Trophoblast cell (in vitro differentiated cells and primary cell): ENCODE data around the gene RABAC1.

Source experiments
- DNase-seq, 2 donors: peaks; one replicate each; pipeline ENCODE4 v3.0.0-alpha.2; 2016
- H2AFZ ChIP-seq: 2 replicates; pipeline ENCODE4 v1.6.1; 2013; ENCODE audit warnings: low read length, moderate library complexity, mild to moderate bottlenecking; ENCODE audit not compliant: insufficient read depth, poor library complexity
- H2AK5ac ChIP-seq: 2 replicates; pipeline ENCODE4 v1.6.1; 2013; ENCODE audit warnings: mild to moderate bottlenecking, low read length
- H2BK120ac ChIP-seq: 2 replicates; pipeline ENCODE4 v1.6.1; 2013; ENCODE audit warnings: low read length, mild to moderate bottlenecking, moderate library complexity; ENCODE audit not compliant: insufficient read depth, poor library complexity
- H2BK12ac ChIP-seq: 2 replicates; pipeline ENCODE4 v1.6.1; 2013; ENCODE audit warnings: mild to moderate bottlenecking, low read length, moderate library complexity
- H2BK5ac ChIP-seq: 2 replicates; pipeline ENCODE4 v1.6.1; 2013; ENCODE audit warnings: low read length, low read depth, moderate library complexity, mild to moderate bottlenecking; ENCODE audit not compliant: poor library complexity
- H3K14ac ChIP-seq: 2 replicates; pipeline ENCODE4 v1.6.1; 2013; ENCODE audit warnings: mild to moderate bottlenecking, low read length
- H3K18ac ChIP-seq: 2 replicates; pipeline ENCODE4 v1.6.1; 2013; ENCODE audit warnings: mild to moderate bottlenecking, low read length
- H3K23ac ChIP-seq: 2 replicates; pipeline ENCODE4 v1.6.1; 2013; ENCODE audit warnings: low read length
- H3K27ac ChIP-seq: 2 replicates; pipeline ENCODE4 v1.5.1; 2013; ENCODE audit warnings: low read depth, mild to moderate bottlenecking, inconsistent platforms, low read length, moderate library complexity
- H3K27me3 ChIP-seq: 2 replicates; pipeline ENCODE4 v1.6.1; 2013; ENCODE audit warnings: inconsistent platforms, mild to moderate bottlenecking, low read length, moderate library complexity; ENCODE audit not compliant: insufficient read depth
- H3K36me3 ChIP-seq, 2 experiments: 1 replicate in 1 of 2; 2 replicates in 1 of 2; pipeline ENCODE4 v1.6.1; 2013; ENCODE audit warnings: low read length in 2 of 2, mild to moderate bottlenecking in 2 of 2, moderate library complexity in 1 of 2; ENCODE audit not compliant: insufficient read depth in 2 of 2, control insufficient read depth in 1 of 2
- H3K4ac ChIP-seq: 2 replicates; pipeline ENCODE4 v1.6.1; 2013; ENCODE audit warnings: low read depth, mild to moderate bottlenecking, low read length, moderate library complexity
- H3K4me1 ChIP-seq, 2 experiments: 1 replicate in 1 of 2; 2 replicates in 1 of 2; pipeline ENCODE4 v1.6.1; 2013; ENCODE audit warnings: low read length in 2 of 2, mild to moderate bottlenecking in 2 of 2, moderate library complexity in 1 of 2; ENCODE audit not compliant: insufficient read depth in 2 of 2, control insufficient read depth in 1 of 2
- H3K4me2 ChIP-seq: 2 replicates; pipeline ENCODE4 v1.6.1; 2013; ENCODE audit warnings: inconsistent platforms, mild to moderate bottlenecking, low read length, moderate library complexity
- H3K4me3 ChIP-seq: 2 replicates; pipeline ENCODE4 v1.5.1; 2013; ENCODE audit warnings: mild to moderate bottlenecking, low read depth, low read length, inconsistent platforms
- H3K79me1 ChIP-seq: one replicate; pipeline ENCODE4 v1.6.1; 2013; ENCODE audit warnings: low read length
- H3K79me2 ChIP-seq: 2 replicates; pipeline ENCODE4 v1.6.1; 2013; ENCODE audit warnings: low read length, mild to moderate bottlenecking; ENCODE audit not compliant: control insufficient read depth, insufficient read depth, poor library complexity
- H3K9ac ChIP-seq: 2 replicates; pipeline ENCODE4 v1.6.1; 2013; ENCODE audit warnings: mild to moderate bottlenecking, low read length
- H3K9me3 ChIP-seq: 2 replicates; pipeline ENCODE4 v1.6.1; 2013; ENCODE audit warnings: low read depth, mild to moderate bottlenecking, control low read depth, inconsistent platforms, low read length; ENCODE audit not compliant: insufficient read depth
- H4K12ac ChIP-seq: 2 replicates; pipeline ENCODE4 v1.6.1; 2013; ENCODE audit warnings: low read depth, mild to moderate bottlenecking, low read length, moderate library complexity
- H4K8ac ChIP-seq: 2 replicates; pipeline ENCODE4 v1.6.1; 2013; ENCODE audit warnings: low read depth, mild to moderate bottlenecking, low read length, moderate library complexity
- H4K91ac ChIP-seq: one replicate; pipeline ENCODE4 v1.6.1; 2013; ENCODE audit warnings: low read depth, mild to moderate bottlenecking, low read length, moderate library complexity
- WGBS: extraction: QIAGEN DNeasy Blood & Tissue Kit; methylation state at CpG from one replicate; pipeline ENCODE4 v1.1.7; 2013; ENCODE audit warnings: missing lambda C conversion rate; ENCODE audit not compliant: insufficient read length, insufficient coverage; ENCODE audit errors: extremely low coverage; 5-methylcytosine and 5-hydroxymethylcytosine counted together

Gene RABAC1

DNA sequence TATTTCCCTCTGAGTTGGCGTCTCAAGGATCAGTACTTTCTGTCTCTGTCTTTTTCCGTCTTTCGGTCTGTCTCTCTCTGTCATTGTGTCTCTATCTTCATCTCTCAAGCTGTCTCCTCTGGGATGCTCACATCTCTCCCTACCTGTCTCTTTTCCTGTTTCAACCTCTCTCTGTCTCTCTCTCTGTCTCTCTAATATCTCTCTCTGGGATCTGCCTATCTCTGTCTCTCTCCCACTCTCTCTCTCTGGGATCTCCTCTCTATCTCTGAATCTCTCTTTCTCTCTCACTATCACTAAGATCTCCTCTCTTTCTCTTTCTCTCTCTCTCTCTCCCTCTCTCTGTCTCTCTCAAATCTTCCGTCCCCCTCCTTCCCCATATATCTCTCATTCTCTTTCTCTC is 30.9 kb upstream of the RABAC1 start:
- H2AFZ ChIP-seq = no peak overlapping the region
- peaks cover 4% of the 10 kb centered on the region for H3K9me3 ChIP-seq
- H3K4me1 ChIP-seq = no peaks in the 10 kb centered on the region
- H3K23ac ChIP-seq = no peak overlapping the region
- H3K27ac ChIP-seq = no peak overlapping the region
- H3K18ac ChIP-seq = no peak overlapping the region
- H3K79me1 ChIP-seq = no peaks in the 10 kb centered on the region
- no peak overlapping the region for H2BK120ac ChIP-seq
- no peak overlapping the region for H3K14ac ChIP-seq
- peaks cover 13% of the 10 kb centered on the region for H3K27me3 ChIP-seq
- no peak overlapping the region for H4K91ac ChIP-seq
- DNase-seq = no peak
- no peak overlapping the region for H2AK5ac ChIP-seq
- no peaks in the 10 kb centered on the region for H3K36me3 ChIP-seq
- no peak overlapping the region for H2BK12ac ChIP-seq
- H4K12ac ChIP-seq = no peak overlapping the region
- 100% methylated on average over 1 of the region's 4 CpGs for WGBS
- no peak overlapping the region for H3K4ac ChIP-seq
- no peak overlapping the region for H2BK5ac ChIP-seq
- no peak overlapping the region for H3K4me3 ChIP-seq
- H3K4me2 ChIP-seq = no peak overlapping the region
- no peak overlapping the region for H3K9ac ChIP-seq
- no peak overlapping the region for H4K8ac ChIP-seq
- no peaks in the 10 kb centered on the region for H3K79me2 ChIP-seq

DNA sequence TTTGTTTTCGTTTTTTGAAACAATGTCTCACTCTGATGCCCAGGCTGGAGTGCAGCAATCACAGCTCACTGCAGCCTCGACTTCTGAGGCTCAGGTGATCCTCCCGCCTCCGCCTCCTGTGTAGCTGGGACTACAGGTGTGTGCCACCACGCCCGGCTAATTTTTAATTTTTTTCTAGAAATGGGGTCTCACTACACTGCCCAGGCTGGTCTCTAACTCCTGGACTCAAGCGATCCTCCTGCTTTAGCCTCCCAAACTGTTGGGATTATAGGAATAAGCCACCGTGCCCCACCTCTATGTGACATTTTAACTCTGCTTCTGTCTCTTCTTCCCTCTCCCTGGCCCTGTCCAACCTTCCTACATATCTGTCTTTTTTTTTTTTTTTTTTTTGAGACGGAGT is 29.8 kb upstream of the RABAC1 start:
- Histone ChIP-seq H3K36me3 (no peaks in the 10 kb centered on the region), H3K4me3 (no peak overlapping the region), H3K27ac (no peak overlapping the region), H3K14ac (no peak overlapping the region), H3K23ac (no peak overlapping the region), H3K4ac (no peak overlapping the region), H3K18ac (no peak overlapping the region), H2BK5ac (no peak overlapping the region), H3K79me1 (no peaks in the 10 kb centered on the region), H2AFZ (no peak overlapping the region), H3K4me2 (no peak overlapping the region), H4K8ac (no peak overlapping the region), H4K12ac (no peak overlapping the region), H2BK120ac (no peak overlapping the region), H2AK5ac (no peak overlapping the region), H3K27me3 (peaks cover 8% of the 10 kb centered on the region), H2BK12ac (no peak overlapping the region), H3K9me3 (no peaks in the 10 kb centered on the region), H3K9ac (no peak overlapping the region), H3K4me1 (no peaks in the 10 kb centered on the region), H3K79me2 (no peaks in the 10 kb centered on the region), H4K91ac (no peak overlapping the region)
- WGBS = no CpG with 5 or more reads among the region's 9 CpGs
- no peak for DNase-seq

DNA sequence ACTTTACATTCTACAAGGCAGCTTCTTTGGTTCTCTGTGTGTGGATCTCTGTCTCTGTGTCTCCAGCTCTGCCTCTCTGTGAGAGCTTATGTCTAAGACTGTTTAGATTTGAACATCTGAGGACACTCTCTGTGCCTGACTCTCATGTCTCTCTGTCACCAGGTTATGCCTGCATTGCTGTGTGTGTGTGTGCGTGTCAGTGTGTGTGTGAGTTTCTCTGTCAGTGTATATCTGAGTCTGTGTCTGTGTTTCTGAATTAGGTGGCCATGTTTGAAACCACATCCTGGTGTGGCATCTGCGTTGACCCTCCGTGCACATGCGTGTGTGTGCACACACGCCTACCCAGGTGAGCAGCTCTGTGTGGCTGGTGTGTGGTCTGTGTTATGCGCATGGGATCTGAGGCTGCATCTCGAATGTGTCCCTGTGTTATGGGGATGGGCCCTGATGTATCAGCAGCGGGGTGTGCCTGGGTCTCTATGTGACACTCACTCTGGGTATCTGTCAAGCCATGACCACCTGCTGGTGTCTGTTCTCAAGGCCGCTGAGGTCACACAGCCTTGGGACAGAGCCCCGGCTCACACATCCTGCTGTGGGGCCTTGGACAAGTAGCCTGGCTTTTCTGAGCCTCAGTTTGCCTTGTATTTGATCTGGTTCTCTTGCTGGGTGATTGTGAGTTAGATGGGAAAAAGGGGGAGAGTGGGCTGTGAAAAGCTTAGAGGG is 28.2 kb upstream of the RABAC1 start:
- Histone ChIP-seq H3K27me3 (no peaks in the 10 kb centered on the region), H3K4me1 (no peaks in the 10 kb centered on the region), H3K9me3 (no peaks in the 10 kb centered on the region), H4K91ac (no peak overlapping the region), H4K12ac (no peak overlapping the region), H2AK5ac (no peak overlapping the region), H3K18ac (no peak overlapping the region), H3K4me2 (no peak overlapping the region), H3K23ac (no peak overlapping the region), H4K8ac (no peak overlapping the region), H2AFZ (no peak overlapping the region), H3K4ac (no peak overlapping the region), H2BK12ac (no peak overlapping the region), H3K9ac (no peak overlapping the region), H3K79me2 (no peaks in the 10 kb centered on the region), H3K14ac (no peak overlapping the region), H3K36me3 (no peaks in the 10 kb centered on the region), H3K27ac (no peak overlapping the region), H2BK120ac (no peak overlapping the region), H2BK5ac (no peak overlapping the region), H3K4me3 (no peak overlapping the region), H3K79me1 (no peaks in the 10 kb centered on the region)
- no CpG with 5 or more reads among the region's 10 CpGs for WGBS
- no peak for DNase-seq

DNA sequence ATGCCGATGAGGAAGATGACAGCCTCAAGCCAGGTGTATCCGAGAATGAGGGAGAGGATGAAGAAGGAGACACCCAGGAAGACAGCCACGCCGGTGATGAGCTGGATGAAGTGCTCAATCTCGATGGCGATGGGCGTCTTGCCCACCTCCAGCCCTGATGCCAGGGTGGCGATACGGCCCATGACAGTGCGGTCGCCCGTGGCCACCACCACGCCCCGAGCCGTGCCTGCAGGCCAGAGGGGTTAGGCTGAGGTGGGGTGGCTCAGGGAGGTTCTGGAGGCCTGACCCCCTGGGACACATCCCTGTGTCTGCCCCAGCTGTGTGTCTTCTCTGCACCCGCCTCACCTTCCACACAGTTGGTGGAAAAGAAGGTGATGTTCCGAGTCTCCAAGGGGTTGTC is 25.8 kb upstream of the RABAC1 start:
- DNase-seq = no peak
- Histone ChIP-seq H3K18ac (no peak overlapping the region), H3K36me3 (no peaks in the 10 kb centered on the region), H3K9me3 (no peaks in the 10 kb centered on the region), H3K4me1 (no peaks in the 10 kb centered on the region), H4K8ac (no peak overlapping the region), H3K79me1 (no peaks in the 10 kb centered on the region), H3K27ac (no peak overlapping the region), H3K4me3 (no peak overlapping the region), H3K14ac (no peak overlapping the region), H2BK5ac (no peak overlapping the region), H4K12ac (no peak overlapping the region), H2AFZ (no peak overlapping the region), H3K4ac (no peak overlapping the region), H3K23ac (no peak overlapping the region), H3K27me3 (no peaks in the 10 kb centered on the region), H2AK5ac (no peak overlapping the region), H3K79me2 (no peaks in the 10 kb centered on the region), H3K4me2 (no peak overlapping the region), H4K91ac (no peak overlapping the region), H2BK120ac (no peak overlapping the region), H2BK12ac (no peak overlapping the region), H3K9ac (no peak overlapping the region)
- WGBS = no CpG with 5 or more reads among the region's 17 CpGs
